NK-92 (cell line): Measurements from ENCODE around the gene EPB41L1.
"Not testable (repeated sequence)": the region's sequence is repeated elsewhere in the genome, so short reads cannot be mapped to it uniquely, and the experiment has no call there.

Source experiments
- DNase-seq: peaks from one replicate; lab custom pipeline; 2025; ENCODE audit not compliant: unreplicated experiment; lab: John Stamatoyannopoulos, UW

The EPB41L1 gene

GRCh38 chr20:36125097-36125496, 29.4 kb upstream of the EPB41L1 start:
- DNase-seq = no peak

GRCh38 chr20:36126836-36127527, 27.6 kb upstream of the EPB41L1 start:
- DNase-seq = no peak

GRCh38 chr20:36128463-36129159, 25.9 kb upstream of the EPB41L1 start:
- no peak for DNase-seq

GRCh38 chr20:36129160-36129543, 25.4 kb upstream of the EPB41L1 start:
- no peak for DNase-seq

- DNase-seq = no peak
These were observed 24.1 kb upstream of the EPB41L1 start for GRCh38 chr20:36130390-36130789.

GRCh38 chr20:36132802-36133211, 21.7 kb upstream of the EPB41L1 start:
- no peak for DNase-seq

- no peak for DNase-seq
These were observed 20.7 kb upstream of the EPB41L1 start for GRCh38 chr20:36133821-36134220.

GRCh38 chr20:36135159-36135558, 19.4 kb upstream of the EPB41L1 start:
- no peak for DNase-seq

GRCh38 chr20:36135821-36136220, 18.7 kb upstream of the EPB41L1 start:
- DNase-seq = no peak

- DNase-seq = not testable (repeated sequence)
These were observed 17.2 kb upstream of the EPB41L1 start for GRCh38 chr20:36137313-36137712.

- no peak for DNase-seq
These were observed 13.2 kb upstream of the EPB41L1 start for GRCh38 chr20:36141310-36141709.

- DNase-seq = no peak
These were observed 10.2 kb upstream of the EPB41L1 start for GRCh38 chr20:36144336-36144735.

GRCh38 chr20:36145877-36146707, 8.4 kb upstream of the EPB41L1 start:
- DNase-seq = no peak

- DNase-seq = no peak
These were observed 6.8 kb upstream of the EPB41L1 start for GRCh38 chr20:36147690-36148089.

- no peak for DNase-seq
These were observed 6.1 kb upstream of the EPB41L1 start for GRCh38 chr20:36148439-36148838.

- DNase-seq = no peak
These were observed 5.5 kb upstream of the EPB41L1 start for GRCh38 chr20:36149012-36149411.

GRCh38 chr20:36149469-36149868, 5.1 kb upstream of the EPB41L1 start:
- DNase-seq = no peak

- DNase-seq = no peak
These were observed 4.1 kb upstream of the EPB41L1 start for GRCh38 chr20:36150489-36150846.

GRCh38 chr20:36150847-36151539, 3.5 kb upstream of the EPB41L1 start:
- no peak for DNase-seq

GRCh38 chr20:36152261-36152660, 2.3 kb upstream of the EPB41L1 start:
- no peak for DNase-seq

GRCh38 chr20:36153204-36153603, 1.3 kb upstream of the EPB41L1 start:
- DNase-seq = no peak
